GM13977 (cell line): ENCODE data around the gene KNOP1.

ENCODE experiments used
- DNase-seq: peaks from one replicate; pipeline ENCODE4 v3.0.0; 2012; ENCODE audit warnings: low spot score
- CTCF ChIP-seq: IDR thresholded peaks from 2 replicates; pipeline ENCODE4 v1.5.1; 2012; ENCODE audit warnings: mild to moderate bottlenecking, control low read depth; ENCODE audit not compliant: insufficient read depth; ENCODE audit errors: extremely low read depth, missing control alignments
- in situ Hi-C: fragments of 300-500 bp; cut with MboI; formaldehyde crosslinking; loops from one replicate; pipeline ENCODE4 v1.12.0; 2022; ENCODE audit warnings: low sequenced_read_pairs, low pct_unique_long_range_greater_than_20kb, mixed read lengths, inconsistent platforms; ENCODE audit not compliant: unreplicated experiment

Gene KNOP1

DNA sequence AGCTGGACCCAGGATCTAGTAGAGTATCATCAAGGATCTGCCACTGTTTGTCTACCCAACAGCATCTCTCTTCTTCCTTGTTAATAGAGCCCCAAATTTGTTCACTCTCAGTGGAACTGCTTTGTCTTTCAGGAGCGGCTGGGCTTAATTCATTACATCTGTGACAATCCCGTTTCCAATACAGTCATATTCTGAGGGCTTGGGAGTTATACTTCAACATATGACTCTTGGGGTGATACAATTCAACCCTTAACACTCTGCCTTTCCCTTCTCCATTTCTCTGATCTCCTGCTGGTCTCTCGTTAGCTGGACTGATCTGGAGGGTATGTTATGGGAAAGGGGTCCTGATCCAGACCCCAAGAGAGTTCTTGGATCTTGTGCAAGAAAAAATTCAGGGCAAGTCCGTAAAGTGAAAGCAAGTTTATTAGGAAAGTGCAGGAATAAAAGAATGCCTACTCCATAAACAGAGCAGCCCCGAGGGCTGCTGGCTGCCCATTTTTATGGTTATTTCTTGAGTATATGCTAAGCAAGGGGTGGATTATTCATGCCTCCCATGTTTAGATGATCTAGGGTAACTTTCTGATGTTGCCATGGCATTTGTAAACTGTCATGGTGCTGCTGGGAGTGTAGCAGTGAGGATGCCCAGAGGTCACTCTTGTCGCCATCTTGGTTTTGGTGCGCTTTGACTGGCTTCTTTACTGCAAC, 42.5 kb upstream of the KNOP1 start:
- in situ Hi-C loops: no loop called here
- DNase-seq: no peak
- TF ChIP-seq CTCF: no peak

GRCh38 chr16:19757762-19758595, 40.0 kb upstream of the KNOP1 start:
- TF ChIP-seq CTCF: no peak
- no peak for DNase-seq
- in situ Hi-C loops: no loop called here

DNA sequence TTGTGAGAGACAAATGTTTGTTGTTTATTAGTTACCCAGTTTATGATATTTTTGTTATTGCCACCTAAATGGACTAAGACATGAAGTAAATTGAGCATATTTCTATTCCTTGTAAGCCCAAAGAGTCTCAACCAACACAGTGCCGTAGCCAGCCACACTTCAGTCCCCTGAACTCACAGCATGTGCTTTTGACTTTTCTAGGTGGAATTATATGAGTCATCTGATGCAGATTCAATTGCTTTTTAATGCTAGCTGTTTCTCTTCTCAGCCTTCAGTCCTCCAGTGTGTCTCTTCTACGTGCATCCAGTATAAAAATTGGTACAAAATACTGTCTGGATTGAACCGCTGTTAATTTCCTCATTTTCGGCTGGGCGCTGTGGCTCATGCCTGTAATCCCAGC, 39.0 kb upstream of the KNOP1 start:
- in situ Hi-C loops: no loop called here
- no peak for TF ChIP-seq CTCF
- DNase-seq: no peak

DNA sequence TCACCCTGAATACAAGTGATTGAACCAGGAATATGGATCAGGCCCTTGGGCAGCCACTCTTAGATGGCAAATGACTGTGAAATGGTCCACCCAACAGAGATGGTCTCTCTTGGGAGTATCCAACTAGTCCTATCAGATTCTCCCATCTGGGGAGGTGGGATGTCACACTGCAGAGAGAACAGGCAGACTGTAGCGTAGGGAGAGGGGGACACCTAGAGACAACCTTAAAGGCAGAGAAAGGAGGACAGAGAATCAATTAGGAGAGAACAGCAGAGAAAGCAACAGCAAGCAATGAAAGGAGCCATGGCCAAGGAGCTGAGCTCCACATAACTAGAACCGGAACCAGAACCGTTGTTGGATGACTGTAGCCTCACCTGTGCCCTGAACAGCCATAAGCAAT, 37.2 kb upstream of the KNOP1 start:
- TF ChIP-seq CTCF: no peak
- in situ Hi-C loops: no loop called here
- no peak for DNase-seq

- no peak for TF ChIP-seq CTCF
- in situ Hi-C loops: no loop called here
- no peak for DNase-seq
Observed at GRCh38 chr16:19754644-19755036, 36.6 kb upstream of the KNOP1 start.

- DNase-seq: no peak
Observed at GRCh38 chr16:19753815-19754643, 36.0 kb upstream of the KNOP1 start.

More at GRCh38 chr16:19753815-19754643, 36.0 kb upstream of the KNOP1 start:
- no peak for TF ChIP-seq CTCF
- in situ Hi-C loops: no loop called here
